HG03095 (cell line): Measurements from ENCODE around the gene ABCG1.

Experiments used
- ATAC-seq: cut with Tn5 transposase; IDR thresholded peaks from one replicate; pipeline ENCODE4 v1.9.1; 2021; ENCODE audit warnings: moderate library complexity; ENCODE audit not compliant: unreplicated experiment

ABCG1 gene

GRCh38 chr21:42250422-42251403 lies 31.8 kb downstream of the ABCG1 start:
- ATAC-seq, result no peak

GRCh38 chr21:42251654-42252324 lies 32.8 kb downstream of the ABCG1 start:
- no peak for ATAC-seq

GRCh38 chr21:42252325-42252654 lies 33.4 kb downstream of the ABCG1 start:
- no peak for ATAC-seq

DNA sequence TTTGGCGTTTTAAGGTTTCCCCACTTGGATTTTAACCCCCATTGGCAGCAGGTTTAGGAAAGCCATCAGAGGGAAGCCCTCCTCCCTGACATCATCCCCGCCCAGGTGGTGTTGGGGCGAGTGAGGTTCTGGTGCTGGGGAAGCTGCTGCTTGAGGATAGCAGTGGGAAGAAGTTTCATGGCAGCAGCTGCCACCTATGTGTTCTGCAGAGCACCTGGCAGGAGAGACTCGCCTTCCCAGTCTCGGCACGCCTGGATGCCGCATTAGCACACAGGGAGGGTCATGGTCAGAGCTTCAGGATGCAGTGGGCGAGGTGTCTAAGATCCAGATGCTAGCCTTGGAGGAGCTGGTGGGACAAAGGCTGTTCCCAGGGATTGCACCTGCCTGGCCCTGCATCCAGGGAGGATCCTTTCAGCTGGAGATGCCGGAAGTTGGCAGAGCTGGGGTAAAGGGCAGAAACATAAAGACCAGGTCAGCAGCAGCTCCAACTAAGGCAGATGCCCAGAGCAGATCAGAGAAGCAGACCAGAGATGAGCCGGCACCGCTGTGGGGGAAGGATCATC lies 33.9 kb downstream of the ABCG1 start:
- no peak for ATAC-seq

GRCh38 chr21:42253466-42253865 lies 34.5 kb downstream of the ABCG1 start:
- no peak for ATAC-seq

DNA sequence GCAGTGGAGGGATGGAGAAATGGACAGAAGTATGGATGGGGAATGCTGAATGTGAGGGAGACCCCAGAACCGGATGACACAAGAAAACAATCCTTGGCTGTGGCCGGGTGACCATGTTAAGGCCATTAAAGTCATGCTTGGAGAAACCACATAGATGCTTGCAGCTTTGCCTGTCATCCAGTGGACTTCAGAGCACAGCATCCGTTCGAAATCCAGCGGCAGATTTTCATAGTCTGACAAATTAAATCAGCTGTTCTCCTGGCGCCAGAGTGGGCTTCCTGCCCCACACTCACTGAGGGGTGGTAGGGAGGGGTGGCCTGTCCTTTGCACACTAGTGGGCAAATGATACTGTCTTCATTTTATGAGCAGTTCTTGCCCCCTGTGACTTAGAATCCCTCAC lies 35.1 kb downstream of the ABCG1 start:
- ATAC-seq, result no peak

DNA sequence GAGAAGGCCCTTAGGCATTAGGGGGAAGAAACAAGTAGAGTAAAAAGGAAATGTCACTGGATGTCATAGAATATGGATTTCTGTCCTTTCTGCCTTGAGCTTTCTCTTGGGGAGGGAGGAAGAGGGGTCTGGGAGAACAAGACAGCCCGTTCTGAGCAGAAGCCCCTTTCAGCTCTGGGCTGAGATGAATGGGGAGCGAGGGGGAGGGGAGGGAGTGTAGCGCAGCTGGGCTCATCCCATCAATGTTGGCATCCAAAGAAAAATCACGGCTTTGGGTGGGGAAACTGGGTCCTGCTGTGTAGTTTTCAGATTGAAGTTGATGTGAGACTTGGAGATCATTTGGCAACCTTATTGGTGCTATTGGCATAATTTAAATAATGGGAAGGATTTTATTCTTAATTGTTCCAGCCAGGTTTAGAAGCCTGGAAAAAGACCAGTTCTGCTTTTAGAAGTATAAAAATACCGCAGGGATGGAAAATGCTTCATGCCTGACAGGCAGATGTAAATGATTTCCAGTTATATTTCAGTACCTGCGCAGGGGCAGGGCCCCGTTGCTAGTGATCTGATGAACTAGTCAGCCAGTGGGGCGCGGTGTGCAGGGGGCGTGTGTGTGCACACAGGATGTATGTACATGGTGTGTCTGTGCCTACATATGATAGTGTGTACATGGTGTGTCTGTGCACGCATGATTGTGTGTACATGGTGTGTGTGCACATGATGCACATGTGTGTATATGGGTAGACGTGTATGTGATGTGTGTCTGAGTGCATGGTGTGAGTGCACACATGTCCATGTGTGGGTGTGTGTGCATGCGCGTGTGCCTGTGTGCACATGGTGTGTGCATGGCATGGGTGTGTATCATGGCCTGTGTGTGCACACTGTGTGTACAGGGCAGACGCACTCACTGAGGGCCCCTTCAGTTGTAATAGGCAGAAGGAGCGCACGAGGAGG lies 36.0 kb downstream of the ABCG1 start:
- ATAC-seq, result no peak

DNA sequence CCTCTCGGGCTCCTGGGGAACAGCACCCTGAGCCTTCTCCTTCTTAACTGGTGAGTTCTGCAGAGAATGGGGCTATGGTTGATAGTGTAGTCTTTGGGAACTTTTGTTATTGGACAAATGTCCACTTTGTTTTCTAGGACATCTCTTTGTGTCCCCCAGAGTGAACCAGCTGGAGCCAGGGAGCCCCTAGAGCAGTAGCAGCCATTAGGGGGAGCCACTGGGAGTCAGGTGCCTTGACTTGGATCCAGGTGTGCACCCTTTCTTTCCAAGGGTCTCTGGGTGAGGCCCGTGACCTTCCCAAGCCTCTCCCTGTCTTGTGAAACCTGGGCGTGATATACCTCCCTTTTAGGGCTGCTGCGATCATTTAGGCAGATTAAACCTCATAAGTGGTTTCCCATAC lies 36.9 kb downstream of the ABCG1 start:
- ATAC-seq, result no peak

- ATAC-seq, result no peak
These were observed 37.4 kb downstream of the ABCG1 start for GRCh38 chr21:42256316-42256715.

- ATAC-seq, result no peak
These were observed 38.3 kb downstream of the ABCG1 start for GRCh38 chr21:42257091-42257765.

DNA sequence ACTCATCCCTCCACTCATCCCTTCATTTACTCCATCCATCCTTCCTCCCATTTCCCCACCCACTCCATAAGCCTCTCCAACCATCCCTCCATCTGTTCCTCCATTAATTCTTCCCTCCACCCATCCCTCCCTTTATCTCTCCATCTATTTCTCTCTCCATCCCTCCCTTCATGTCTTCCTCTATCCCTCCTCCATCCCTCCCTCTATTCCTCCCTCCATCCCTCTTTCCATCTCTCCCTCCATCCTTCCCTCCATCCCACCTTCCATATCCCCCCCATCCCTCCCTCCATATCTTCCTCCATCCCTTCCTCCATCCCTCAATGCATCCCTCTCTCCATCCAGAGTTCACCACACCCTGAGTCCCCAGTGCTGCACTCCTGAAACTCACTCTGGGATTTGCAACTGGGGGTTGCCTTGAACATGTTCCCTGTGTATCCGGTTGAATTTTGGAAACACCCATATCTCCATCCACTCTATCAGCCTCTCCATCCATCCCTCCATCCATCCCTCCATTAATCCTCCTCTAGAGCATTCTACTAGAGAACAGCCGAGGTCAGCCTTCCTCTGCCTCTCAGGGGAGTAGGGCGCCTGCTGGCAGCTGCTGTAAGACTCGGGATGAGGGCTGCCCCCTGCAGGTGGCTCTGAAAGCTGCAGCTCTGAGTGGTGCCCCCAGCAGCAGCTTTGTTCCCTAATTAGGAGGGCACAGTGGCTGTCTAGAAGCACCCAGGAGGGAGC lies 39.4 kb downstream of the ABCG1 start:
- no peak for ATAC-seq

DNA sequence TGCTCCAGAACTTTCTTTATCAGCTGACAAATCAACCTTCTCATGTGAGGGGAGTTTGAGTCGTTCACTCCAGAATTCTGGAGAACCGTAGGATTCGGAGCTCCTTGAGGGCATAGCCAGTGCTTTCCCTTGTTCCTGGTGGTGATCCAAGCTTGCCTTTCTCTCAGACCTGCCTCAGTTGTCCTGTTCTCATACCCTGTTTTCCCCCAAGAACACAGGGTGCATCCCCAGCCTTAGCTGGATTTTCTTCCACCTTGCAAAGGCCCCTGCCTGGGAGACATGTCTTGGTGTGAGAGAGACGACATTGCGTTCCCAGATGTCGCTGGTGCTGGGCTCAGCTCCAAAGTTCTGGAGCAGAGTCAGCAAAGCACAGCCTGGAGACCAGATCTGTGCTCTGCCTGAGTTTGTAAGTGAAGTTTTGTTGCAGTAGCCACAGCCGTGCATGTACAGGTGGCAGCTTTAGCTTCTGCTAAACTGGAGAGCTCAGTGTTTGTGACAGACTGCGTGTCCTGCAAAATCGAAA lies 40.0 kb downstream of the ABCG1 start:
- no peak for ATAC-seq

- no peak for ATAC-seq
These were observed 41.2 kb downstream of the ABCG1 start for GRCh38 chr21:42260121-42260520.

DNA sequence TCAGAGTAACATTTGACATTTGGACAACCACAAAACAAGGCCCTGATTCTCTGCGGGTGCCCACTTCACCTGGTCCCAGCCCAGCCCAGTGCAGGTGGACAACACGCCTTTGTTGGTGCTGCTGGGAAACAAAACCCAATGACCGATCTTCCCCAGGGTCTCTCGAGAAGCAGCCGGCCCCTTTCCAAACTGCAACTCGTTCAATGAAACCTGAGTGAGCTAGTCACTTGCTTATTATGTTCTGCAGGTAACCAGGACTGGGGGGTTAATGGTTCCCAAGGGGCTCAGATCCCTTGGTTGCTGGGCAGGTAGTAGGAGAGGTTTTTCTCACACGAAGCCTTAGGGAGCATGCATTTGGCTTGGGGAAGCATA lies 42.9 kb downstream of the ABCG1 start:
- no peak for ATAC-seq

GRCh38 chr21:42262831-42263231 lies 43.9 kb downstream of the ABCG1 start:
- no peak for ATAC-seq

- ATAC-seq, result no peak
These were observed 44.7 kb downstream of the ABCG1 start for GRCh38 chr21:42263591-42264131.

GRCh38 chr21:42264245-42265195 lies 45.6 kb downstream of the ABCG1 start:
- no peak for ATAC-seq

DNA sequence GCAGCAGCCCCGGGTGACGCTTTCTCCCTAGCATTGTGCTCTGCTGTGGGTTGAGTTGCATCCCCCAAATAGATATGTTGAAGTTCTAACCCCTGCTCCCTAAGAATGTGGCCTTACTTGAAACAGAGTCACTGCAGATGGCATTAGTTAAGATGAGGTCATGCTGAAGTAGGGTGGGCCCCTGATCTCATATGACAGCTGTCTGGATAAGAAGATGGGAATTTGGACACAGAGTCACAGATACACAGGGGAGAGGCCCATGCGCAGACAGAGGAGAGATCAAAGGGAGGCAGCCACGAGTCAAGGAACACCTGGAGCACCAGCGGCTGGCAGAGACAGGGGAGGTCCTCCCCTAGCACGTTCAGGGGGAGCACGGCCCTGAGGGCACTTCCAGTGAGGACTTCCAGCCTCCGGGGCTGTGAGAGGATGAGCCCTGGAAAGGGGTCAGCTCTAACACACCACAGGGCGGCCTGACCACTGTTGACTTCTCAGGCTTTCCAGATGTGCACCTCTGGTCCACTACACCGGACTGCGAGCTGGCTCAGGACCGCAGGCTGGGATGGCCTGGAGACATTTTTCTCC lies 46.4 kb downstream of the ABCG1 start:
- ATAC-seq, result no peak
